Stimulated activated CD4-positive, alpha-beta T cell treated with anti-CD3 and anti-CD28 coated beads, Interleukin-12 subunit alpha, Interleukin-12 subunit beta, amount 100 ng/mL, for 48 hours (primary cell): ENCODE results near the gene DOK3.

ENCODE experiments used
- DNase-seq, 3 donors: peaks; one replicate each; pipeline ENCODE4 v3.0.0-alpha.2; 2020; ENCODE audit warnings: low read depth in 2 of 3, low spot score in 1 of 3

DOK3 gene

GRCh38 chr5:177509381-177509951, at the start of gene DOK3:
Gene DOK3 (minus strand): TSS chr5:177509826. CDS start chr5:177509540, 286 bp downstream.
- no peak for DNase-seq

DNA sequence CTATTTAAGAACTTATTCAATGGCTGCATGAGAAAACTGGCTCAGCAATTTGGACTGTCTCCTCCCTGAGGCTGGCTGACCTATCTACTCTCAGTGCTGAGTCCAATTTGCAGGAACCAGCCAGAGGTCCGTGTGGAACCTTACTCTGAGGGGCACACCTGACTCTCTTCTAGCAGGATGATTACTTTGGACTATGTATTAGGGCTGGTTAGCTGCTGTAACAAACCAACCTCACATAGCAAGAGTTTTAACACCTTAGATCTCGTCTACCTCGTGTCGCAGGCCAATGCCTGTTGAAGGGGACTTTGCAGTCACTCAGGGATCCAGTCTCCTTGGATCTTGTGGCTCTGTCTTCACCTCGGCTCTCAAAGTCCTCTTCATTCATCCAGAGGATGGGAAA, 48.2 kb upstream of the DOK3 start:
- no peak for DNase-seq

DNA sequence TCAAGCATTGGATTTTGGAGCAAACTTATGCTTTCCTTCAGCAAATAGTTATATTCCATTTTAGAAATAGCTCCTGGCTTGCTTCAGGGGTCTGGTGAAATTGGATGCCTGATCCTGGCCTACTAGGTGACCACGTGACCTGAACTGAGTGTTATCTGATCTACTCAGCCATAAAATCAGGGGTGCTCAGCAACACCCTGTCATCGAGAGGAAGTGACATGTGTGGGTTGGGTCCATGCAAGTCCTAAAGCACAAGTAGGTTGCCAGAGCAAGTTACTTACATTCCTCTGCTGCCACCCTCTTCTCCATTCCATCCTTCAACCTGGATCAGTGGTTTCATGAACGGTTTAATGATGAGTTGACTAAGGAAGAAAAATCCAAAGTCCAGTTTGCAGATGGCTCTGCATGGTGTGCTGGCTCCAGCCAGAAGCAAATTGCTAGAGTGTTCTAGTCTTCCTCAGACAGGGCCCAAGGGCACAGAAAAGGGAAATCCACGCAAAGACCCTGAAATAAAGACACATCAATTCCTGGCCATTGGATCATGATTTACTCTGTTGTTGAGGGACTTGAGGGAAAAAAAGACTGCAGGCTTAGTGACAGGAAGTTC, 47.5 kb upstream of the DOK3 start:
- no peak for DNase-seq

DNA sequence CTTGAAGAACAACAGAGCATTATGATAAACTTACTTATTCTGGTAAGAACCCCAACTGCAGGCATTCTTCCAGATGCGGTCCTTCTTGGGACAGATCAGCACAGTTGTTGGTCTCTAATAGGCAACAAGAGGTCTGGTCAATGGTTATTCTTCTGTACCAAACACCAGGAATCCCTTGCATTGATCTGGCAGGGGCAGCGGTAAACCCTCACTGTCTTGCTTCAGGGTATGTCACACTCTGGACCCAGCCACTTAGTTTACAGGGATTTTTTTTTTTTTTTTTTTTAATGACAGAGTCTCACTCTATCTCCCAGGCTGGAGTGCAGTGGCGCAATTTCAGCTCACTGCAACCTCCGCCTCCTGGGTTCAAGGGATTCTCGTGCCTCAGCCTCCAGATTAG, 46.0 kb upstream of the DOK3 start:
- DNase-seq, result no peak

DNA sequence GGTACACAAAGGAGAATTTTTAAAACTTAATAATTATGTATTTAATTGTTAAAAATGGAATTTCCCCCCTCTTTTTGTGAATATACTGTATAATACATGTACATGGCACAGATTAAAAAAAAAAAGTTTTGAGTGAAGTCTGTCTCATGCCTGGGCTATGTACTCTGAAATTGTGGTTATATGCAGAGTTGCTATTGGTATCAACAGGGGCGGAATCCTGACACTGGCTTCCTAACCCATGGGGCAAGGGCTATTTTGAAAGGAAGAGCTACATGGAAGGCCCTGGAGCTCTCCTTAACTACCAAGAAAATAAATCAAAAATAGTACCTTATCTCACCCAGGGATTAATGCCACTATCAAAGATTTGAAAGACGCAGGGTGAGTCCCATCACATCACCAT, 45.6 kb upstream of the DOK3 start:
- no peak for DNase-seq

- DNase-seq, result peak; percentile 94 to 96 (median 95)
Observed at GRCh38 chr5:177554474-177555111, 45.0 kb upstream of the DOK3 start, which contains the start of gene FAM193B. Gene FAM193B (minus strand): TSS chr5:177554563. CDS start chr5:177554458, 105 bp downstream.

- DNase-seq, result peak; percentile 11 to 32 (median 24)
Observed at GRCh38 chr5:177553671-177554429, 44.2 kb upstream of the DOK3 start.

DNA sequence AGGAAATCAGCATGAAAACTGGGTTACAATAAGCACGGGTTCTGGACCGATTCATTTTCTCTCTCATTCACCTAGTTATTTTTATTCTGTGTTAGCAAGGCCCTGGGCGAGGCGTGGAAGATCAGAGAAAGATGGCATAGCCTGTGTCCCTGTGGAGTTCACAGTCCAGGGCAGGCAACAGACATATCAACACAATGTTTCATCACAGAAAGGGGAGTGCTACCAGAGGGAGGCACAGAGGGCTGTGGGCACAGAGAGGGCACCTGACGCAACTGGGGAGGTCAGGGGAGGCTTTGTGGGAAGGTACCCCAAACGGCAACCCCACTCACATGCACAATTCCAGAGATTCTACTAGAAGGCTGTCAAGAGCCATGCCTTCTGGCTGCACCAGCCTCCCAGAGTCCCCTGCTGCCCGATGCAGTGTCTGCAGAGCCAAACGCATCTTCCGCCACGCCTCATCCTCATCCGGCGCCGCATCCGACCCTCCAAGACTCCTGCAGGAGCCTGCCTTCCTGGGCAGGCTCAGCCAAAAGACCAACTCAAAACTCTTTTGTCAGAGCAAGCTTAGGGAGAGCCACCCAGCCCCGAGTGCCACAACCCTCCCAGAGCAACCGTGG, 43.3 kb upstream of the DOK3 start:
- no peak for DNase-seq

- no peak for DNase-seq
Observed at GRCh38 chr5:177550122-177550521, 40.5 kb upstream of the DOK3 start.

GRCh38 chr5:177548495-177548894, 38.9 kb upstream of the DOK3 start:
- no peak for DNase-seq

DNA sequence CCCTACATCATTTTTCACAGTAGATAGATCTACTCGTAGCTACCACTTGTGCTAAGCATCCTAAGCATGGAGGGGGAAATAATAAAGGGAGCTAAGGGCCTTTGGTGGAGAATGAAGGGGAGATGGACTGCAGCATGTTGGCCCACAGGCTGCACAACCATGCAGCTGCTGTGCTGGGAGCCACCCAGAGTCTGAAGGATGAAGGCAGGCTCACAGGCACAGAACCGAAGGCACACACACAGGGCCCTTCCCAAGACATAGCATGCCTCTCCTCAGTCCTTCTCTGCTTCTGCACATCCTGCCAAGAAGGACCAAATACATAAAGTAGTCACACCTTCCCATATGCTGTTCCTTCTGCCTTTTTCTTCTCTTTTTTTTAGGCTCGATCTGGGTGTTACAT, 38.1 kb upstream of the DOK3 start:
- no peak for DNase-seq

DNA sequence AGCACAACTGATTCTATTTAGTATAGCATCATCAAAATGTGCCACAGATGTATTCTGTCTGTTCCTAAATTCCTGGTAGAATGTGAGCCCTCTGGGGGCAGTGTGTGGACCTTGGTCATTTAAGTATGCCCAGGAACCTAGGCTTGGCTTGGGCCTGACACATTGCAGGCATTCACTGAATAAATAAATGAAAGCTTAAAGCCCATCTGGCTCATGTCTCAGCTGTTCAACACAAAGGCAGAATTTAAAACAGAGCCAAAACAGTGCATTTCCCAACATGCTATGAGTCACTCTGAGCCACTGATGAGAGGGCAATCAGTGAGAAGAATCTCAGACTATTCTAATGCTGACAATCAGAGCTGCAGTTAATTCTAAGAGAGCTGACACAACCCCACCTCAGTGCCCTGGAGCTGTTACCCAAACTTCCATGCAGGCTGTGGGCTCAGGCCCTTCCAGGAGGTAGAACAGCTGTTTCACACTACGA, 36.7 kb upstream of the DOK3 start:
- no peak for DNase-seq

- DNase-seq, result no peak
Observed at GRCh38 chr5:177545487-177546257, 36.0 kb upstream of the DOK3 start.

DNA sequence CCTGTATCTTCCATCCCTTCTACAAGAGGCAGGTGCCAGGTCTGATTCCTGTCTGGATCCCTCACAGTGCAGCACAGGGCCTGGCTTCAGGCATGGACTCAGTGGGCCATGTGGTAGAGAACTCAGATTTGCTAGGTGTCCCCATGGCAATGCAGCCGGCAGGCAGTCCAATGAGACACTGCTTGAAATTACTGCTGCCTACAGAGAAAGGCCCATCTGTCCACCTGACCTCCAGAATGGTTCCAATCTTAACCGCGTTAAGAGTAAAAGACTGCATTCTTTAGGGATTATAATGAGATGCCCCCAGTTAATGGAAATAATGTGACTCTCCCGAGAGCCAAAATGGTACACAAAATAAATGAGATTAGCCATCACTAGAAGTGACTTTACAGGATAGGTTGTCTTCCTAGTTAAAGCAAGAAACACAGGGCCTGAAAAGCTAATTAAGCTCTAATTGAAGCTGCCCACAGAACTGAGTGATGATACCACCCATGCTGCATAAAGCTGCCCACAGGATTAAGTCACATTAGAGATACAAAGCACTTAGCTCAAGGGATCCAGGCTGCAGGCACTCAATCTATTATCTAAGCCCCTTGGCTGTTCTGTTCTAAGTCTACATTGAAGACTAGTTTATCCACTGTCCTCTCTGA, 33.3 kb upstream of the DOK3 start:
- DNase-seq, result no peak

DNA sequence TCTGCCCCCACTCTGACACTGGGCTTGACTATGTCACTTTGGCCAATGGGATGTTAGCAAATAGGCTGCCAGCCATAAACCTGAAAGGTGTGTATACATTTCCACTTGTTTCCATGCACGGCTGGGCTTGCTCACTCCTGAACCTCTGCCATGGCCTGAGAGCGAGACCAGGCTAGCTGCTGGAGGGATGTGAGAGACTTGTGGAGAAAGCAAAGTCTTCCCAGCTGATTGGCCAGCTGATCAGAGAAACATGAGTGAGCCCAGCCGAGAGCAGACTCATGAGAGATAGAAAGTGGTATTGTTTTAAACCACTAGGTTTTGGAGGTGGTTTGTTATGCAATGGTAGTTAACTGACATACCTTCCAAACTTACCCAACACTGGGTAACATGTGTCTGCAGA, 30.8 kb upstream of the DOK3 start:
- DNase-seq, result no peak

DNA sequence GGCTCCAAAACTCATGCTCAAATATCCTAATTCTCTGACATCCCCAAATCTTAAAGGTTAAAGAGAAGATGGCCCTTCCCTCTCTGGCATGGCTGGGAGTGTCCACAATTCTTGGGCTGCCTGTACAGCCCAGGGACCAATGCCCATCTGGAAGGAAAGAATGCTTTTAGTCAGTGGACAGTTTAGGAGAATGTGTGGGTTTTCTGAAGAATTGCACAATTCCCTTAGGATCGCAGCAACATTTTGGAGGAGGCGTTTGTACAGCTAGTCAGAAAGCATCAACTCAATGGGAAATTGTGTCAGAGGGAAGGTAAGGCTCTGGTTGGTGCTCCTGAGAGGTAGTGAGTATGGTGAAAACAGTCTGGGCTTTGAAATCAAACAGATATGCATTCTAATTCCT, 29.8 kb upstream of the DOK3 start:
- DNase-seq, result no peak

DNA sequence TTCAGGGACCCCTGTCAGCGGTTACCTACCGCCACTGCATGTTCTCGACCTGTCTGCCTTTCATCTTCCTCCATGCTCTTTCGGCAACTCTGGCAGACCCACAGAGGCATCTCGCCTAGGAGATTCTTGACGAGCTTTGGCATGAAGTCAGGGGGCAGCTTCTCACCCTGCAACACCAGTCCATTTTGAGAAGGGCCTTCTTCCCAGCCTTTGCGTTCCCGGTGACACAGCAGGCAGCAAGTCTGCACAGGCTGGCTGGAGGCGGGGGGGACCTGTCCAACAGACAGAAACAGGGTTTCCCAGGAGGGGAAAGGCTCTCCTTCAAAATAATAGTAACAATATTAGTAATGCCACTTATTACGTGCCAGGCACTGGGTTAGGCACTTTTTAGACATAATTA, 29.2 kb upstream of the DOK3 start:
- no peak for DNase-seq

DNA sequence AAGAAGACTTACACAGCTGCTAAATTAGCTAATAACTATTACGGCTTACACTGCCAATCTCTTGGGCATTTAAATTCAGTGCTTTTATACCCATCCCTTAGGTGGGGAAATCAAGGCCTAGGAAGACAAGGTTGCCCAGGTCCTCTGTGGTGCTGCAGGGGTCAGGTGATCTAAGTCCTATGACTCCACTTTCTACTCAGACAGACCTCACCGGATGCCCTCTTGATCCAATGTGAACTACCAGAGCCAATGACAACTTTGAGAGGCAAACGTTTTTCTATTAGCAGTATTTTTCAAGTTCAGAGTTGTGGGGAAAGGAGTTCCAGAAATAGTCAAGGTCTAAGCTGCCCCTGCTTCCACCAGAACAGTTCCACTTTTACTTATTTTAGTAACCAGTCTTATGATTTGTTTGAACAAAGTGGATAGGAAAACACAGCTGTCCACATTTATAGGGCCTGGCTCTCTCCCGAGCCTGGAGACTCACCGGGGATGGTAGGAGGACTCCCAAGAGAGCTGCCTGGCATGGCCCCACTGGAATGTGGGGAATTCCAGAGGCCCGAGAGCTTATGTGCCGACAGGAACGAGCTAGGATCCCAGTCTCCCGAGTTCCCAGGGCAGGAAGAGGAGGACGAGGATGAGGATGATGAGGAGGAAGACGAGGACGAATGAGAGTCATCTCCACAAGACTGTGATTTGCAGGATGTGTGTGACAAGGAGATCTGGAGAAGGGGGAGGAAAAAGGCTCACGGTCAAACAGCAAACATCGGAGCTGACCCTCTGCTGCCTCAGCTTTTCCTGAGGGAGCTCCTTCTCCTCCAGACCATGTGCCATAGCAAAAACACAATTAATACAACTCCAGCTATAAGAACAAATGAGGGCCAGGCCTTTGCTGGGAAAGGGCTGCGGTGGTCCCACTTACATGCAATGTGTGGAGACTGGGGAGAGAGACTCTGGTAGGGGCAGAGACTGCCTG, 28.0 kb upstream of the DOK3 start:
- DNase-seq, result no peak

DNA sequence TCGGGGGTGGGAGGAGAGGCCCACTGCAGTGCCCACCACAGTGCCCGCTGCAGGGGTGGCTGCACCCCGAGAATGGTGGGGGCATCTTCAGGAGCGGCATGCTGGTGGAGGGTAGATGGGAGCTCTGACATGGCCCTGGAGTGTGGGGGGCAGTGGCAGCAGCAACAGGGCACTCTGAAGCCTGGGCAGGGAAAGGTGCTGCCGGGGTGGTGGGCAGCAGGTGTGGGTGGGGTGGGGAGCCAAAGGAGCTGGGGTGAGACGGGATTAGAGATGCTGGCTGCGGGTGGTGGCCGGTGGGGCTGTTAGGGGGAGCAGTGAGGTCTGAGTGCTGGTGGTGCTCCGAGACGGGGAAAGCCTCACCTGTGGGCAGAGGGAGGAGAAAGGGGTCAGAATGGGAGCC, 26.8 kb upstream of the DOK3 start:
- no peak for DNase-seq
